ENCODE measurements around the gene TSPYL1. TPM values are rescaled to one million over a fixed set of nuclear protein-coding genes. Genes with fewer than 3 reads are reported as not detected.

Gene TSPYL1
- total RNA-seq, 1 experiment from 2014 or later: 57.3 TPM

DNA sequence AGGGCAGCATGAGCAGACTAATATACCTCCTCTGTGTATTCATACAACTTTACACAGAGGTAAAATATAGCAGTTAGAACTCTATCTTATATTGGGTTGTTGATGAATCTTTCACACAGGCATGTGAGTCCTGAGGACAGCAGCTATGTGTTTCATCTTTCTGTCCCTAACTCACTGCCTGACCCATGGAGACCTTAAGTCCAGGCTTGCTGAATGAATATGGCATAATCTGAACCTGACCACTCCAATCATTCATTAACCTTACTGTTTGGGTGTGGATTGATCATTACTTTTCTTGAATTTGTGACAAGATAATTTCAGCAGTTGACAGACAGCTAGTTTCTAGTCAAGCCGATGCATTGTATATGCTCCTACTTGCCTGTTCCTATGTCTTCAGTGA lies 27.3 kb upstream of the TSPYL1 start:
- H3K4me3 Mint-ChIP-seq (ENCODE audit: unreplicated experiment): no peak overlapping the region
- H3K36me3 ChIP-seq (ENCODE audit: control insufficient read depth, insufficient read depth, low read length): no peaks in the 10 kb centered on the region
- no peaks in the 10 kb centered on the region for H3K9me3 ChIP-seq
- BruUV-seq (replicated peaks): no TSS peak
- CTCF ChIA-PET: no interaction called here
- H3K4me1 Mint-ChIP-seq (ENCODE audit: low read depth, unreplicated experiment): peaks cover 9% of the 10 kb centered on the region
- H3K9me3 Mint-ChIP-seq (ENCODE audit: unreplicated experiment): no peaks in the 10 kb centered on the region
- POLR2A ChIA-PET: no interaction called here
- no peaks in the 10 kb centered on the region for H3K27me3 Mint-ChIP-seq (ENCODE audit: insufficient read depth, unreplicated experiment)
- TF ChIP-seq, protein P1, sequence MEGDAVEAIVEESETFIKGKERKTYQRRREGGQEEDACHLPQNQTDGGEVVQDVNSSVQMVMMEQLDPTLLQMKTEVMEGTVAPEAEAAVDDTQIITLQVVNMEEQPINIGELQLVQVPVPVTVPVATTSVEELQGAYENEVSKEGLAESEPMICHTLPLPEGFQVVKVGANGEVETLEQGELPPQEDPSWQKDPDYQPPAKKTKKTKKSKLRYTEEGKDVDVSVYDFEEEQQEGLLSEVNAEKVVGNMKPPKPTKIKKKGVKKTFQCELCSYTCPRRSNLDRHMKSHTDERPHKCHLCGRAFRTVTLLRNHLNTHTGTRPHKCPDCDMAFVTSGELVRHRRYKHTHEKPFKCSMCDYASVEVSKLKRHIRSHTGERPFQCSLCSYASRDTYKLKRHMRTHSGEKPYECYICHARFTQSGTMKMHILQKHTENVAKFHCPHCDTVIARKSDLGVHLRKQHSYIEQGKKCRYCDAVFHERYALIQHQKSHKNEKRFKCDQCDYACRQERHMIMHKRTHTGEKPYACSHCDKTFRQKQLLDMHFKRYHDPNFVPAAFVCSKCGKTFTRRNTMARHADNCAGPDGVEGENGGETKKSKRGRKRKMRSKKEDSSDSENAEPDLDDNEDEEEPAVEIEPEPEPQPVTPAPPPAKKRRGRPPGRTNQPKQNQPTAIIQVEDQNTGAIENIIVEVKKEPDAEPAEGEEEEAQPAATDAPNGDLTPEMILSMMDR (IDR thresholded peaks at IDR 0.05; ENCODE audit: insufficient read depth in 1 of 2, low read depth in 1 of 2, low read length in 1 of 2, severe bottlenecking in 1 of 2, unreplicated experiment in 1 of 2): no peak
- H3K36me3 Mint-ChIP-seq (ENCODE audit: insufficient read depth, unreplicated experiment): no peaks in the 10 kb centered on the region
- H3K27me3 ChIP-seq (replicated peaks; ENCODE audit: control insufficient read depth, insufficient read depth, low read length): no peaks in the 10 kb centered on the region
- no peaks in the 10 kb centered on the region for H3K4me1 ChIP-seq
- DNase-seq: no peak
- H3K4me3 ChIP-seq (ENCODE audit: low read depth, low read length): no peak overlapping the region
- intact Hi-C loops (cut with micrococcal nuclease; ENCODE audit: unreplicated experiment): no loop called here
- no peak overlapping the region for H3K27ac Mint-ChIP-seq (ENCODE audit: unreplicated experiment)

DNA sequence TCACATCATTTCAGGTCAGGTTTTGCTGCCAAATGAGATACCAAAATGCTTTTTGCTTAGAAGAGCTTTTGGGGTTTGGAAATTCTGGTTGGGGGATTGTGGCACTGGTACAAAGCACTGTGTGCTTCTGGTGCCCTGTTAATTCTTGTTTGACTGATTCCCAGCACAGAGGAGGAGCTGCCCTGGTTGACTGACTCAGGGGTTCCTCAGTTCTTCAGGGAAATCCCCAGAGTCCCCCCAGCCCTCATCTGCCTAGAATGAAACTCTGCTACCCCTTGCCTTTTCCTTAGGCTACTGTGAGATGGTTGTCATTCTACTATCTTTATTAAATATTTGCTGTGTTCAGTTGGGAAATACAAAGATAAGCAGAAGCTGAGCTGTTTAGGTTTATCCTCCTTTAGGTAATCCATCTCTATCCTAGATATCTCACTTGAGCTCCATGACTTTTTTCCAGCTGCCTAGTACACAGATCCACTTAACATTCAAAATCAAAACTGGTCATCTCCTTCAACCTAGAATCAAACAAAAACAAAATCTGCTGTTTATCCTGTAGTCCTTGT lies 24.9 kb upstream of the TSPYL1 start:
- peaks cover 9% of the 10 kb centered on the region for H3K4me1 Mint-ChIP-seq (ENCODE audit: low read depth, unreplicated experiment)
- H3K27me3 Mint-ChIP-seq (ENCODE audit: insufficient read depth, unreplicated experiment): no peaks in the 10 kb centered on the region
- no peaks in the 10 kb centered on the region for H3K27me3 ChIP-seq (replicated peaks; ENCODE audit: control insufficient read depth, insufficient read depth, low read length)
- H3K4me3 ChIP-seq (ENCODE audit: low read depth, low read length): no peak overlapping the region
- no peaks in the 10 kb centered on the region for H3K36me3 ChIP-seq (ENCODE audit: control insufficient read depth, insufficient read depth, low read length)
- BruUV-seq (replicated peaks): no TSS peak
- DNase-seq: no peak
- H3K4me1 ChIP-seq: no peaks in the 10 kb centered on the region
- no peaks in the 10 kb centered on the region for H3K9me3 Mint-ChIP-seq (ENCODE audit: unreplicated experiment)
- no peak overlapping the region for H3K27ac Mint-ChIP-seq (ENCODE audit: unreplicated experiment)
- H3K4me3 Mint-ChIP-seq (ENCODE audit: unreplicated experiment): no peak overlapping the region
- ChIA-PET POLR2A (no interaction called here), CTCF (no interaction called here)
- intact Hi-C loops (cut with micrococcal nuclease; ENCODE audit: unreplicated experiment): no loop called here
- H3K9me3 ChIP-seq: no peaks in the 10 kb centered on the region
- TF ChIP-seq, protein P1 (IDR thresholded peaks at IDR 0.05; ENCODE audit: insufficient read depth in 1 of 2, low read depth in 1 of 2, low read length in 1 of 2, severe bottlenecking in 1 of 2, unreplicated experiment in 1 of 2): no peak
- H3K36me3 Mint-ChIP-seq (ENCODE audit: insufficient read depth, unreplicated experiment): no peaks in the 10 kb centered on the region

DNA sequence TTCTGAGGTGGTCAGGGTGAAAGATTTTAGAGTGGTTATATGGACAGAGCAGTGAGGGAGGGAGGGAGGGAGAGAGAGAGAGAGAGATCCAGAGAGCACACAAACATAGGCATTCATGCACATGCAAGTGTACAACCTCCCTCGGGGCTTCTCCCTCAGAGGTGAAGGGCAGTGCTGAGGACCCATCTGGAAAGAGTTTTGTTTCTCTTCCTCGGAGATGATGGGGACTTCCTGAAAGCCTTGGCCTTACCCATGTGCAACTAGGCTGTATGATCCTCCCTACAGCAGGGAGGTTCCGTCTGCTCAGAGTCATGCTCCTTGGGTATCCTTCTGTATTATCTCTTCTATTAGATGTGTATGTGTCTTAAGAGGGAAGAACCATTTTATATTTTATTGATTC lies 21.4 kb upstream of the TSPYL1 start:
- Histone ChIP-seq H3K36me3 (ENCODE audit: control insufficient read depth, insufficient read depth, low read length) (no peaks in the 10 kb centered on the region), H3K9me3 (no peaks in the 10 kb centered on the region; the same call in 1 of the 2 replicates), H3K4me3 (ENCODE audit: low read depth, low read length) (no peak overlapping the region), H3K4me1 (no peaks in the 10 kb centered on the region), H3K27me3 (replicated peaks; ENCODE audit: control insufficient read depth, insufficient read depth, low read length) (no peaks in the 10 kb centered on the region)
- H3K4me1 Mint-ChIP-seq (ENCODE audit: low read depth, unreplicated experiment): peaks cover 9% of the 10 kb centered on the region
- TF ChIP-seq, protein P1 (IDR thresholded peaks at IDR 0.05; ENCODE audit: insufficient read depth in 1 of 2, low read depth in 1 of 2, low read length in 1 of 2, severe bottlenecking in 1 of 2, unreplicated experiment in 1 of 2): no peak
- no TSS peak for BruUV-seq (replicated peaks)
- H3K27me3 Mint-ChIP-seq (ENCODE audit: insufficient read depth, unreplicated experiment): peaks cover 5% of the 10 kb centered on the region
- no peak overlapping the region for H3K27ac Mint-ChIP-seq (ENCODE audit: unreplicated experiment)
- ChIA-PET CTCF (no interaction called here), POLR2A (no interaction called here)
- H3K9me3 Mint-ChIP-seq (ENCODE audit: unreplicated experiment): no peaks in the 10 kb centered on the region
- intact Hi-C loops (cut with micrococcal nuclease; ENCODE audit: unreplicated experiment): no loop called here
- no peaks in the 10 kb centered on the region for H3K36me3 Mint-ChIP-seq (ENCODE audit: insufficient read depth, unreplicated experiment)
- no peak overlapping the region for H3K4me3 Mint-ChIP-seq (ENCODE audit: unreplicated experiment)
- DNase-seq: no peak

All from Caco-2 (cell line).